CD4-positive, alpha-beta T cell treated with Interleukin-15 for 1 hour (primary cell): ENCODE data around the gene ESPN.
"Not testable (repeated sequence)": the region's sequence is repeated elsewhere in the genome, so short reads cannot be mapped to it uniquely, and the experiment has no call there.

ENCODE experiments used
- DNase-seq: peaks from one replicate; pipeline ENCODE4 v3.0.0-alpha.2; 2020

ESPN gene

GRCh38 chr1:6485168-6486101 is 60.9 kb downstream of the ESPN start:
- DNase-seq, result no peak

GRCh38 chr1:6486433-6487011 is 61.9 kb downstream of the ESPN start:
- peak; percentile 78 for DNase-seq

GRCh38 chr1:6487804-6488484 is 63.4 kb downstream of the ESPN start:
- DNase-seq, result no peak

GRCh38 chr1:6488602-6489382 is 64.2 kb downstream of the ESPN start:
- DNase-seq, result no peak

GRCh38 chr1:6489383-6489765 is 64.8 kb downstream of the ESPN start:
- DNase-seq, result no peak

GRCh38 chr1:6489799-6490180 is 65.2 kb downstream of the ESPN start:
- DNase-seq, result peak; percentile 74

GRCh38 chr1:6490181-6491080 is 65.9 kb downstream of the ESPN start:
- DNase-seq, result peak; percentile 44

GRCh38 chr1:6491081-6491449 is 66.5 kb downstream of the ESPN start:
- no peak for DNase-seq

GRCh38 chr1:6491480-6491962 is 66.9 kb downstream of the ESPN start, which contains the start of gene PLEKHG5:
TSS of gene PLEKHG5 (minus strand) at chr1:6491667. CDS start at chr1:6477571, 14,096 bp downstream.
- DNase-seq, result no peak

- no peak for DNase-seq
Measured at GRCh38 chr1:6491966-6492365, 67.4 kb downstream of the ESPN start.

GRCh38 chr1:6493834-6494223 is 69.3 kb downstream of the ESPN start:
- DNase-seq, result not testable (repeated sequence)

GRCh38 chr1:6494627-6495026 is 70.1 kb downstream of the ESPN start:
- DNase-seq, result no peak

- no peak for DNase-seq
Measured at GRCh38 chr1:6495041-6495441, 70.5 kb downstream of the ESPN start.

- no peak for DNase-seq
Measured at GRCh38 chr1:6495540-6496364, 71.2 kb downstream of the ESPN start.

GRCh38 chr1:6496365-6496721 is 71.8 kb downstream of the ESPN start:
- no peak for DNase-seq

- no peak for DNase-seq
Measured at GRCh38 chr1:6496890-6497214, 72.3 kb downstream of the ESPN start.

- DNase-seq, result peak; percentile 54
Measured at GRCh38 chr1:6497215-6497866, 72.8 kb downstream of the ESPN start.

- no peak for DNase-seq
Measured at GRCh38 chr1:6497867-6498575, 73.4 kb downstream of the ESPN start.

- DNase-seq, result no peak
Measured at GRCh38 chr1:6498576-6499111, 74.1 kb downstream of the ESPN start.

- DNase-seq, result no peak
Measured at GRCh38 chr1:6499296-6499695, 74.7 kb downstream of the ESPN start.
